H1 (cell line): ENCODE data around the gene AP1S3. TPM values are rescaled to one million over a fixed set of nuclear protein-coding genes. Genes with fewer than 3 reads are reported as not detected.

Experiments
- USF2 ChIP-seq: IDR thresholded peaks from 2 replicates; pipeline ENCODE4 v1.6.1; 2011; ENCODE audit warnings: low read length, improper control_type of control experiment
- polyA plus RNA-seq, 7 experiments: library from polyadenylated mRNA; depleted of rRNA in 3 of 7; stranded (reverse) in 5 of 7; unstranded in 2 of 7; fragments of >200 nt in 5 of 7; fragments of 200-250 nt in 2 of 7; gene quantifications; 1 replicate in 5 of 7; 2 replicates in 1 of 7; 4 replicates in 1 of 7; pipeline versions ENCODE4 v1.2.1 to v1.2.3, GENCODE V29; 2011 to 2013; ENCODE audit warnings: missing spikeins in 2 of 7, mixed read lengths in 2 of 7
- total RNA-seq: library from RNA; stranded (reverse); fragmentation: NEBNext Ultra II Directional; extraction: Animal tissue kit (Norgen Biotek cat#: 25700); gene quantifications from 2 replicates; pipeline ENCODE4 v1.2.1, GENCODE V29; 2021

Gene AP1S3
- total and polyA plus RNA-seq, 2 of the 8 experiments (the other 6 are each of a cell fraction or from before 2014, with no cell fraction given): 3.9 to 20.2 TPM

DNA sequence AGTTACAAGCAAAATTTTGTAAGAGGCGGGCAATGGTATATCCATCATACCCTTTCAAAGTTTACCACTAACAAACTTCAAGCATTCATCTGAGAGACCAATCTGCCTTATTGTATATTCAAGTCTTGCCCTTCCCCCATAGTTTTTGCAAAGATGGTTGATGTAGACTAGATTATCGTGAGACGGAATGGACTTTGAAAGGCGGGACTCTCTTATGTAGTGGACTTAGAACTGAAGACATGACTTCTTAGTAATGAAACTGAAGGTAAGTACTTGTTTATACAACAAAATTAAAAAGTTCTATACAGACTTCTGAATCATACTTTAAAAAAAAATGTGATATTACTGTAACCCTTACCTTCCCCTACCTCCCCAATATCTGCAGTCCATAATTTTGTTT, 10.4 kb downstream of the AP1S3 start (continued):
- TF ChIP-seq USF2: no peak
